Lung (tissue), 12 donors: Measurements from ENCODE around the gene ZCCHC8. TPM values are rescaled to one million over a fixed set of nuclear protein-coding genes. Genes with fewer than 3 reads are reported as not detected.

Experiments used
- ATAC-seq: fragments of 200-7000 bp; cut with Tn5 transposase; one replicate; pipeline ENCODE4 v1.9.1; 2020; ENCODE audit warnings: moderate number of reproducible peaks; ENCODE audit not compliant: insufficient read depth, low FRiP score
- DNase-seq, 3 donors: peaks; one replicate each; pipeline ENCODE4 v3.0.0-alpha.2; 2013 to 2017
- H3K27ac ChIP-seq, 2 donors: one replicate each; pipeline ENCODE4 v1.5.1; 2013; ENCODE audit warnings: mild to moderate bottlenecking in 2 of 2, moderate library complexity in 2 of 2, control low read depth in 1 of 2, inconsistent platforms in 1 of 2, low read depth in 1 of 2, low read length in 1 of 2
- H3K27me3 ChIP-seq, 3 donors: one replicate each; pipeline ENCODE4 v1.5.1; 2013; ENCODE audit warnings: low read length in 2 of 3; ENCODE audit not compliant: control insufficient read depth in 3 of 3, insufficient read depth in 3 of 3
- H3K36me3 ChIP-seq, 4 donors: one replicate each; pipeline ENCODE4 v1.5.1; 2013; ENCODE audit warnings: low read length in 4 of 4, mild to moderate bottlenecking in 1 of 4, moderate library complexity in 1 of 4; ENCODE audit not compliant: control insufficient read depth in 4 of 4, insufficient read depth in 4 of 4
- H3K4me1 ChIP-seq, 5 donors: one replicate each; pipeline ENCODE4 v1.5.1; 2013; ENCODE audit warnings: low read length in 5 of 5, mild to moderate bottlenecking in 2 of 5, moderate library complexity in 1 of 5; ENCODE audit not compliant: control insufficient read depth in 5 of 5, insufficient read depth in 5 of 5
- H3K4me3 ChIP-seq: one replicate; pipeline ENCODE4 v1.5.1; 2013; ENCODE audit warnings: mild to moderate bottlenecking, control low read depth, moderate library complexity
- H3K9ac ChIP-seq, 2 donors: one replicate each; pipeline ENCODE4 v1.5.1; 2013; ENCODE audit warnings: low read length in 2 of 2, control low read depth in 1 of 2; ENCODE audit not compliant: insufficient read depth in 1 of 2
- H3K9me3 ChIP-seq, 4 donors: one replicate each; pipeline ENCODE4 v1.5.1; 2013; ENCODE audit warnings: low read length in 3 of 4, mild to moderate bottlenecking in 1 of 4, moderate library complexity in 1 of 4; ENCODE audit not compliant: control insufficient read depth in 4 of 4, insufficient read depth in 3 of 4
- WGBS, 2 donors: extraction: QIAGEN DNeasy Blood & Tissue Kit; methylation state at CpG; one replicate each; pipeline ENCODE4 v1.1.7; 2013; 5-methylcytosine and 5-hydroxymethylcytosine counted together
- polyA plus RNA-seq, 2 donors: library from polyadenylated mRNA; stranded (reverse); fragments of 200-250 nt; gene quantifications; one replicate each; pipeline ENCODE4 v1.2.1, GENCODE V29; 2013
- total RNA-seq, 2 donors: library from RNA; depleted of rRNA in 1 of 2; stranded (reverse); fragments of >200 nt in 1 of 2; gene quantifications; one replicate each; pipeline ENCODE4 v1.2.1, GENCODE V29; 2014 to 2021
- TF ChIP-seq, protein P1 (sequence below): IDR thresholded peaks from 2 replicates; pipeline ENCODE4 v1.5.1; 2012; ENCODE audit warnings: mild to moderate bottlenecking; ENCODE audit errors: control extremely low read depth, extremely low read depth
- donor health status: control.
- donor health status: control.
- donor health status: Bipolar disorder and iron deficiency.
- donor health status: healthy.
- donor health status: DM: yes; HTN: yes; CAD: no.

ZCCHC8 gene
- total and polyA plus RNA-seq, 4 donors: 12.8 to 48.1 (median 21.8) TPM

DNA sequence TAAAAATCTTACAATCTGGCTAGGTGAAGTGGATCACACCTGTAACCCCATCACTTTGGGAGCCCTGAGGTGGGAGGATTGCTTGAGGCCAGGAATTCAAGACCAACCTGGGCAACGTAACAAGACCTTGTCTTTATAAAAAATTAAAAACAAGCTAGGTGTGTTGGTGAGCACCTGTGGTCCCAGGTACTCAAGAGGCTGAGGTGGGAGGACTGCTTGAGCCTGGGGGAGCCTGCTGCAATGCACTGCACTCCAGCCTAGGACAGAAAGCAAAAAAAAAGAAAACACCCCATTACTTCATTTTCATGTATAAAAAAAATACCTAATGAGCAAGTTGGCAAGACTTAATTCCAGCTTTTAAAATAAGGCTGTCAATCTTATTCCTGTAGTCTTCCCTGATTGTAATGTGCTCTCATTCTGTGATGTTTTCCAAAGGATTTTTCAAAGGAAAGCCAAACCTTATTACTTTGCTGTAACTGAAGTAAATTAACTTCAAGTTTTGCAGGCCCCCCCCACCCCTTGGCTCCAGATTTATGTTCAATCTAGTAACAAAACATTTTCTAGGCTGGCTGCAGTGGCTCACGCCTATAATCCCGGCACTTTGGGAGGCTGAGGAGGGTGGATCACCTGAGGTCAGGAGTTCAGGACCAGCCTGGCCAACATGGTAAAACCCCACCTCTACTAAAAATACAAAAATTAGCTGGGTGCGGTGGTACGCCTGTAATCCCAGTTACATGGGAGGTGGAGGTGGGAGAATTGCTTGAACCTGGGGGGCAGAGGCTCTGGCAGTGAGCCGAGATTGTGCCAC lies 3.3 kb upstream of the ZCCHC8 start:
- no peak overlapping the region for H3K9ac ChIP-seq
- DNase-seq (no peak), ATAC-seq (no peak)
- no peaks in the 10 kb centered on the region for H3K9me3 ChIP-seq
- H3K27ac ChIP-seq: no peak overlapping the region
- no peaks in the 10 kb centered on the region for H3K27me3 ChIP-seq
- H3K4me3 ChIP-seq: no peak overlapping the region
- WGBS, 2 donors: 88 to 89% methylated on average over 6 of the region's 6 CpGs
- H3K36me3 ChIP-seq: peaks cover 29 to 48% (median 34%) of the 10 kb centered on the region in 4 donors
- peaks cover 0 to 13% (median 0%) of the 10 kb centered on the region in 5 donors for H3K4me1 ChIP-seq
- TF ChIP-seq, protein P1, sequence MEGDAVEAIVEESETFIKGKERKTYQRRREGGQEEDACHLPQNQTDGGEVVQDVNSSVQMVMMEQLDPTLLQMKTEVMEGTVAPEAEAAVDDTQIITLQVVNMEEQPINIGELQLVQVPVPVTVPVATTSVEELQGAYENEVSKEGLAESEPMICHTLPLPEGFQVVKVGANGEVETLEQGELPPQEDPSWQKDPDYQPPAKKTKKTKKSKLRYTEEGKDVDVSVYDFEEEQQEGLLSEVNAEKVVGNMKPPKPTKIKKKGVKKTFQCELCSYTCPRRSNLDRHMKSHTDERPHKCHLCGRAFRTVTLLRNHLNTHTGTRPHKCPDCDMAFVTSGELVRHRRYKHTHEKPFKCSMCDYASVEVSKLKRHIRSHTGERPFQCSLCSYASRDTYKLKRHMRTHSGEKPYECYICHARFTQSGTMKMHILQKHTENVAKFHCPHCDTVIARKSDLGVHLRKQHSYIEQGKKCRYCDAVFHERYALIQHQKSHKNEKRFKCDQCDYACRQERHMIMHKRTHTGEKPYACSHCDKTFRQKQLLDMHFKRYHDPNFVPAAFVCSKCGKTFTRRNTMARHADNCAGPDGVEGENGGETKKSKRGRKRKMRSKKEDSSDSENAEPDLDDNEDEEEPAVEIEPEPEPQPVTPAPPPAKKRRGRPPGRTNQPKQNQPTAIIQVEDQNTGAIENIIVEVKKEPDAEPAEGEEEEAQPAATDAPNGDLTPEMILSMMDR: no peak

DNA sequence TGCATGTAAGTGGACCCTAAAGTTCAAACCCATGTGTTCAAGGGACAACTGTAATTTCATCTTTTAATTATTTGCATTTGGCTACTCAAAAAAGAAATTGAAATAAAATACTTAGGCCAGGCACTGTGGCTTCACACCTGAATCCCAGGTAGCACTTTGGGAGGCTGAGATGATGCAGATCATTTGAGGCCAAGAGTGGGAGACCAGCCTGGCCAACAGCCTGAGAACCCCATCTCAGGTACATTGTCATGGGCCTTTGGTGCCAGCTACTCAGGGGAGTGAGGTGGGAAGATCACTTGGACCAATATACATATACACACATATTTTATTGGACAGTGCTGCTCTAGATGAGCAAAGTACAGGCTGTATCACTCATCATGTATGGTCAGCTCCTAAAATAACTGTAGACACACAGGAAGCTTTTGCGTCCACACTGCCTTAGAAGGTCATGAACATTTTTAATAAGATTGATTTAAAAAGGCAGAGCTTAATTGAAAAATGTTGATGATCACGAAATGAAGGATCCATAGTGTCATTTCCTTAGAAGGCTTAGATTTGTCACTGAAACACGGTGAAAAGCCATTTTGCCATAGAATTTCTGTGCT lies 2.5 kb upstream of the ZCCHC8 start:
- DNase-seq: no peak
- no peaks in the 10 kb centered on the region for H3K27me3 ChIP-seq
- TF ChIP-seq, protein P1: no peak
- no peak for ATAC-seq
- H3K27ac ChIP-seq: no peak overlapping the region
- H3K9me3 ChIP-seq: no peaks in the 10 kb centered on the region
- H3K4me1 ChIP-seq: peaks cover 0 to 16% (median 0%) of the 10 kb centered on the region in 5 donors
- H3K4me3 ChIP-seq: no peak overlapping the region
- WGBS, 2 donors: 87 to 89% methylated on average over 3 of the region's 3 CpGs
- peaks cover 28 to 41% (median 29%) of the 10 kb centered on the region in 4 donors for H3K36me3 ChIP-seq
- no peak overlapping the region for H3K9ac ChIP-seq

DNA sequence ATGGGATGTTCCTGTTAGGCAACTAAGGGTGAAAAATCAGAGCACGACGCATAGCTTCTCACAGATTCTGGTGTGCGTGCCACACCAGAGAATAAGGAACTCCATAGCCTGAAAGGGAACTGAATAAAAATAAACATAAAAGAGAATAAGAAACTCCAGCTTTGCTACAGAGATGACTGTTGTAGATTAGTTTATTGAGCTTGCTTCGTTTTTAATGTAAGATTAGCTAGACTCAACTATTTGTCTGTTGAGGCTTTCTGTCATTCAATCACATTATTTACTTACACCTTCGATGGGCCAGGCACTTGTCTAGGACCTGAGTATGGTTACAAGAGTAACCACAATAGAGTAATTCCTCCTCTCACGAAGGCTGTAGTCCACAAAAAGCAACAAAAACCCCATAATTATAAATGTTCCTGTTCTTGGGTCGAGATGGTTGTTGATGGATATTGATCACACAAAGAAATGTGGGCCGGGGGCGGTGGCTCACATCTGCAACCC lies 807 bp upstream of the ZCCHC8 start:
- TF ChIP-seq, protein P1: no peak
- H3K36me3 ChIP-seq: peaks cover 16 to 26% (median 17%) of the 10 kb centered on the region in 4 donors
- peaks cover 0 to 16% (median 1%) of the 10 kb centered on the region in 5 donors for H3K4me1 ChIP-seq
- ATAC-seq (no peak), DNase-seq (no peak)
- H3K9me3 ChIP-seq: no peaks in the 10 kb centered on the region
- 53 to 72% methylated on average over 9 of the region's 9 CpGs for WGBS, 2 donors
- H3K9ac ChIP-seq: peak overlapping the region in 1 of 2 donors; percentile 30
- peak overlapping the region; percentile 54 to 62 for H3K27ac ChIP-seq
- H3K4me3 ChIP-seq: no peak overlapping the region
- H3K27me3 ChIP-seq: no peaks in the 10 kb centered on the region
